Caco-2 (cell line): ENCODE results near the gene PKD1. TPM values are rescaled to one million over a fixed set of nuclear protein-coding genes. Genes with fewer than 3 reads are reported as not detected.

Experiments
- BruUV-seq: library from RNA; stranded (reverse); fragments of 400-500 nt; replicated peaks from 2 replicates; lab custom pipeline; 2021; lab: Mats Ljungman, UMichigan
- CTCF ChIA-PET: fragments of 300-600 bp; sonication (Branson Sonifier 250); formaldehyde crosslinking; loops from one replicate; lab custom pipeline; 2022; ENCODE audit warnings: antibody characterized with exemption; lab: Charles Lee
- POLR2A ChIA-PET: fragments of 300-600 bp; sonication (Branson Sonifier 250); formaldehyde crosslinking; loops from one replicate; lab custom pipeline; 2022; ENCODE audit warnings: antibody characterized with exemption; lab: Charles Lee
- DNase-seq, 2 experiments: peaks; one replicate each; pipeline versions ENCODE4 v3.0.0 to v3.0.0-alpha.2; 2020 to 2022
- H3K27me3 ChIP-seq: replicated peaks from 2 replicates; pipeline ENCODE4 v1.6.0; 2011; ENCODE audit warnings: low read length; ENCODE audit not compliant: control insufficient read depth, insufficient read depth
- H3K36me3 ChIP-seq: 2 replicates; pipeline ENCODE4 v1.5.1; 2011; ENCODE audit warnings: low read length; ENCODE audit not compliant: control insufficient read depth, insufficient read depth
- H3K4me1 ChIP-seq: fragments of 250-450 bp; sonication (Bioruptor Pico); 2 replicates; pipeline ENCODE4 v1.5.1; 2020; ENCODE audit warnings: mild to moderate bottlenecking
- H3K4me3 ChIP-seq: 2 replicates; pipeline ENCODE4 v1.5.1; 2011; ENCODE audit warnings: low read depth, mild to moderate bottlenecking, control low read depth, low read length
- H3K9me3 ChIP-seq: fragments of 250-450 bp; sonication (Bioruptor Pico); 2 replicates; pipeline ENCODE4 v1.5.1; 2020; ENCODE audit warnings: mild to moderate bottlenecking, moderate library complexity
- H3K27ac Mint-ChIP-seq: one replicate; pipeline ENCODE4 v1.8.0; 2022; ENCODE audit warnings: mixed read lengths; ENCODE audit not compliant: unreplicated experiment
- H3K27me3 Mint-ChIP-seq: one replicate; pipeline ENCODE4 v1.8.0; 2022; ENCODE audit warnings: mixed read lengths; ENCODE audit not compliant: insufficient read depth, unreplicated experiment
- H3K36me3 Mint-ChIP-seq: one replicate; pipeline ENCODE4 v1.8.0; 2022; ENCODE audit warnings: mild to moderate bottlenecking, mixed read lengths; ENCODE audit not compliant: insufficient read depth, unreplicated experiment
- H3K4me1 Mint-ChIP-seq: one replicate; pipeline ENCODE4 v1.8.0; 2022; ENCODE audit warnings: low read depth, mixed read lengths; ENCODE audit not compliant: unreplicated experiment
- H3K4me3 Mint-ChIP-seq: one replicate; pipeline ENCODE4 v1.8.0; 2022; ENCODE audit warnings: mild to moderate bottlenecking, moderate library complexity, mixed read lengths; ENCODE audit not compliant: unreplicated experiment
- H3K9me3 Mint-ChIP-seq: one replicate; pipeline ENCODE4 v1.8.0; 2022; ENCODE audit warnings: mixed read lengths; ENCODE audit not compliant: unreplicated experiment
- intact Hi-C: fragments of 100-400 bp; cut with micrococcal nuclease; formaldehyde crosslinking; loops from one replicate; pipeline ENCODE4 v1.10.0; 2022; ENCODE audit not compliant: unreplicated experiment
- total RNA-seq: library from RNA; stranded (reverse); gene quantifications from 2 replicates; pipeline ENCODE4 v1.2.3, GENCODE V29; 2022
- TF ChIP-seq, protein P1 (sequence below), 2 experiments: fragments of 200-600 bp in 1 of 2; IDR thresholded peaks; 1 replicate in 1 of 2; 2 replicates in 1 of 2; pipeline versions ENCODE4 v1.5.1 to v1.8.0; 2011 to 2022; ENCODE audit warnings: antibody characterized with exemption in 1 of 2, control low read depth in 1 of 2, inconsistent platforms in 1 of 2, low read depth in 1 of 2, low read length in 1 of 2, mild to moderate bottlenecking in 1 of 2, moderate library complexity in 1 of 2; ENCODE audit not compliant: insufficient read depth in 1 of 2, severe bottlenecking in 1 of 2, unreplicated experiment in 1 of 2

PKD1 gene
- total RNA-seq, 1 experiment from 2014 or later, result 70.5 TPM

DNA sequence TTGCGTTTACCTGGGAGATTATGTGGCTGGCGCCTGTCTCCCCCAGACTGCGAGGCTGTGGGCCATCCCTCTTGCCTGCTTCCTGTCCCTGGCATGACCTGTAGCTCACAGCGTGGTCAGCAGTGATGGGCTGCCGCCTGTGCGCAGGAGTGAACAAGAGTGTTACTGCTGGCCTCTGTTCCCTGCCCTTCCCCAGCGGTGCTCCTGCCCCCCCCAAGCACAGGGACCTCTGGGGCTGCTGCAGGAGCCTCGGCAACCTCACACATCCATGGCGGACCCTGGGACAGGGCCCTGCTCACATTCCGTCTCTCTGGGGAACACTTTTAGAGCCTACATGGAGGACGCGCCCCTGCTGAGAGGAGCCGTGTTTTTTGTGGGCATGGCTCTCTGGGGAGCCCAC lies 77.3 kb downstream of the PKD1 start:
- no peak overlapping the region for H3K4me3 ChIP-seq
- H3K4me1 ChIP-seq, result no peaks in the 10 kb centered on the region
- H3K9me3 ChIP-seq, result no peaks in the 10 kb centered on the region
- no peaks in the 10 kb centered on the region for H3K36me3 ChIP-seq
- H3K9me3 Mint-ChIP-seq, result no peaks in the 10 kb centered on the region
- no peaks in the 10 kb centered on the region for H3K4me1 Mint-ChIP-seq
- peaks cover 16% of the 10 kb centered on the region for H3K36me3 Mint-ChIP-seq
- TF ChIP-seq, protein P1, sequence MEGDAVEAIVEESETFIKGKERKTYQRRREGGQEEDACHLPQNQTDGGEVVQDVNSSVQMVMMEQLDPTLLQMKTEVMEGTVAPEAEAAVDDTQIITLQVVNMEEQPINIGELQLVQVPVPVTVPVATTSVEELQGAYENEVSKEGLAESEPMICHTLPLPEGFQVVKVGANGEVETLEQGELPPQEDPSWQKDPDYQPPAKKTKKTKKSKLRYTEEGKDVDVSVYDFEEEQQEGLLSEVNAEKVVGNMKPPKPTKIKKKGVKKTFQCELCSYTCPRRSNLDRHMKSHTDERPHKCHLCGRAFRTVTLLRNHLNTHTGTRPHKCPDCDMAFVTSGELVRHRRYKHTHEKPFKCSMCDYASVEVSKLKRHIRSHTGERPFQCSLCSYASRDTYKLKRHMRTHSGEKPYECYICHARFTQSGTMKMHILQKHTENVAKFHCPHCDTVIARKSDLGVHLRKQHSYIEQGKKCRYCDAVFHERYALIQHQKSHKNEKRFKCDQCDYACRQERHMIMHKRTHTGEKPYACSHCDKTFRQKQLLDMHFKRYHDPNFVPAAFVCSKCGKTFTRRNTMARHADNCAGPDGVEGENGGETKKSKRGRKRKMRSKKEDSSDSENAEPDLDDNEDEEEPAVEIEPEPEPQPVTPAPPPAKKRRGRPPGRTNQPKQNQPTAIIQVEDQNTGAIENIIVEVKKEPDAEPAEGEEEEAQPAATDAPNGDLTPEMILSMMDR (IDR thresholded peaks at IDR 0.05; ENCODE audit: insufficient read depth in 1 of 2, low read depth in 1 of 2, low read length in 1 of 2, severe bottlenecking in 1 of 2, unreplicated experiment in 1 of 2), result no peak
- H3K27me3 Mint-ChIP-seq, result no peaks in the 10 kb centered on the region
- intact Hi-C loops, result no loop called here
- no TSS peak for BruUV-seq
- no peak overlapping the region for H3K4me3 Mint-ChIP-seq
- H3K27me3 ChIP-seq, result no peaks in the 10 kb centered on the region
- CTCF ChIA-PET, result interaction anchor here (0.7 kb wide), 1 partner anchor 23 kb away, joined by 3 read pairs; no protein-coding TSS in a partner anchor
- no peak for DNase-seq
- H3K27ac Mint-ChIP-seq, result no peak overlapping the region
- POLR2A ChIA-PET, result no interaction called here

DNA sequence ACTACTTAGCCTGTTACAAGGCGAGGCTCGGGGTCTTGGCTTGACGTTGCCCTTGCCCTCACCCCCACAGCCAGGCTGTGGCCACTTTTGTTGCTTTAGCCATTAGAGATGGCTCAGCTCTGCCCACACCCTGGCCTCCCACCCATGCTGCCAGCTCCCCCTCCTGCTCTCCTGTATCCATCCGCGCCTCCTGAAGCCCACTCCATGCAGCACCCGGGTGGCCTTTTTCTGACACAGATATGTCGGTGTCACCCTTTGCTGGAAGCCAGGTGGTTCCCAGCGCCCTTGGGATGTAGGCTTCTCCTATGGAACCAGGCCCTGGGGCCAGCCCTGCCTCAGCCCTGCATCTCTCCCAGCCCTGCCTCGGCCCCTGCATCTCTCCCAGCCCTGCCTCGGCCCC lies 78.3 kb downstream of the PKD1 start:
- ChIA-PET CTCF (interaction anchor here (1.0 to 2.4 kb wide), 2 partner anchors 33 to 34 kb away, joined by 5 to 13 read pairs; no protein-coding TSS in a partner anchor), POLR2A (no interaction called here)
- H3K4me3 ChIP-seq, result no peak overlapping the region
- no peaks in the 10 kb centered on the region for H3K9me3 ChIP-seq
- Mint-ChIP-seq H3K27ac (no peak overlapping the region), H3K4me3 (no peak overlapping the region), H3K36me3 (peaks cover 16% of the 10 kb centered on the region), H3K4me1 (no peaks in the 10 kb centered on the region), H3K27me3 (no peaks in the 10 kb centered on the region), H3K9me3 (no peaks in the 10 kb centered on the region)
- no peaks in the 10 kb centered on the region for H3K4me1 ChIP-seq
- no TSS peak for BruUV-seq
- DNase-seq, result no peak
- H3K27me3 ChIP-seq, result no peaks in the 10 kb centered on the region
- no peaks in the 10 kb centered on the region for H3K36me3 ChIP-seq
- TF ChIP-seq, protein P1 (IDR thresholded peaks at IDR 0.05; ENCODE audit: insufficient read depth in 1 of 2, low read depth in 1 of 2, low read length in 1 of 2, severe bottlenecking in 1 of 2, unreplicated experiment in 1 of 2), result no peak
- intact Hi-C loops, result loop anchor here (2.0 kb wide), 1 partner anchor 33 kb away; no protein-coding TSS in a partner anchor

DNA sequence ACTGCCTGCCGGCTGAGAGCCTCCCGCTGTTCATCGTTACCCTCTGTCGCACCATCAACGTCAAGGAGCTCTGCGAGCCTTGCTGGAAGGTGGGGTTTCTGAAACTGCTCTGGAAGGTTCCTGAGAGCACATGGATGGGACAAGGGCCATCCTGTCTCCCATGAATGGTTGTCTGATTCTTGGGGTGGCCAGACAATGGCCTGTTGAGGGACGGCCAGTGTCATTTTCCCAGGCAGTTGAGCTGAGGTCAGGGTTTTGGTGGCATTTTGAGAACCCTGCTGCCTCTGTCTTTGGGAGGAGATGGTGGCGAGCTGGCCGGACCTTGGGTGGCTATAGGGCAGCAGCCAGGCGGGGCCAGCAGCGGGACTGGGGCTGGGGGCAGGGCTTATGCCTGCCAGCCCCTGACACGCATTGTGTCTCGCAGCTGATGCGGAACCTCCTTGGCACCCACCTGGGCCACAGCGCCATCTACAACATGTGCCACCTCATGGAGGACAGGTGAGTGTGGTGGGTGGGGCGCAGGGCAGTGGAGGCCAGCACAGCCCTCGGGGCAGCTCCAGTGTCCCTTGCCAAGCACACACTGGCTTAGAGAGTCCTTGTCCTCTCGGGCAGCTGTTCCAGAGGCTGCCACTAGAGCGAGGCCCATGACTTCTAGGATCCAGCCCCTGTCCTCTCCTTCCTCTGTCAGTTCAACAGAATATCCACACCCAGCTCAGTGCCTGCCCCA lies 78.9 kb downstream of the PKD1 start:
- CTCF ChIA-PET, result interaction anchor here (1.0 to 2.4 kb wide), 2 partner anchors 33 to 34 kb away, joined by 5 to 13 read pairs; no protein-coding TSS in a partner anchor
- no peaks in the 10 kb centered on the region for H3K4me1 Mint-ChIP-seq
- H3K27ac Mint-ChIP-seq, result no peak overlapping the region
- H3K9me3 ChIP-seq, result no peaks in the 10 kb centered on the region
- H3K36me3 ChIP-seq, result no peaks in the 10 kb centered on the region
- intact Hi-C loops, result loop anchor here (1.0 to 2.0 kb wide), 2 partner anchors 34 kb away; no protein-coding TSS in a partner anchor
- no TSS peak for BruUV-seq
- H3K4me3 ChIP-seq, result no peak overlapping the region
- no peaks in the 10 kb centered on the region for H3K4me1 ChIP-seq
- DNase-seq, result peak in 1 of 2 experiments; percentile 33
- H3K9me3 Mint-ChIP-seq, result no peaks in the 10 kb centered on the region
- POLR2A ChIA-PET, result interaction anchor here (0.6 kb wide), 1 partner anchor 130 kb away, joined by 5 read pairs; no protein-coding TSS in a partner anchor
- H3K27me3 Mint-ChIP-seq, result no peaks in the 10 kb centered on the region
- no peaks in the 10 kb centered on the region for H3K27me3 ChIP-seq
- TF ChIP-seq, protein P1 (IDR thresholded peaks at IDR 0.05; ENCODE audit: insufficient read depth in 1 of 2, low read depth in 1 of 2, low read length in 1 of 2, severe bottlenecking in 1 of 2, unreplicated experiment in 1 of 2), result peak; percentile 21 to 29
- H3K36me3 Mint-ChIP-seq, result peaks cover 16% of the 10 kb centered on the region
- no peak overlapping the region for H3K4me3 Mint-ChIP-seq
